SK-N-SH (cell line): Measurements from ENCODE around the gene RTN4RL1. TPM values are rescaled to one million over a fixed set of nuclear protein-coding genes. Genes with fewer than 3 reads are reported as not detected.

Experiments
- CTCF ChIA-PET: fragments of 300-600, 350-600 bp; formaldehyde crosslinking; extraction: SDS; loops from one replicate; lab custom pipeline; 2021; lab: Yijun Ruan, JAX
- POLR2A ChIA-PET: fragments of 350-600 bp; sonication (Branson Sonifier 250); formaldehyde crosslinking; extraction: SDS; loops from one replicate; lab custom pipeline; 2020; ENCODE audit warnings: antibody characterized with exemption, inconsistent platforms; lab: Yijun Ruan, JAX
- DNase-seq: peaks from one replicate; pipeline ENCODE4 v3.0.0; 2012
- H2AFZ ChIP-seq: fragments of 200-600 bp; sonication (generic); 2 replicates; pipeline ENCODE4 v1.8.1; 2016; ENCODE audit warnings: antibody characterized with exemption, mild to moderate bottlenecking, low read depth
- H3F3A ChIP-seq: fragments of 200-600 bp; sonication (generic); replicated peaks from 2 replicates; pipeline ENCODE3; 2016; ENCODE audit warnings: antibody characterized with exemption, mild to moderate bottlenecking; ENCODE audit not compliant: insufficient read depth
- H3K27ac ChIP-seq, 2 experiments: fragments of 200-500 bp in 1 of 2; fragments of 200-600 bp in 1 of 2; sonication (Bioruptor generic) in 1 of 2; sonication (generic), shearing (Covaris generic) in 1 of 2; 2 replicates each; pipeline versions ENCODE4 v1.5.1 to v1.6.1; 2014 to 2016; ENCODE audit warnings: low read depth in 2 of 2, inconsistent platforms in 1 of 2, low read length in 1 of 2, mild to moderate bottlenecking in 1 of 2, mixed read lengths in 1 of 2
- H3K27me3 ChIP-seq: fragments of 200-600 bp; sonication (generic), shearing (Covaris generic); 2 replicates; pipeline ENCODE4 v1.6.1; 2016; ENCODE audit warnings: mixed run types; ENCODE audit not compliant: insufficient read depth
- H3K36me3 ChIP-seq, 2 experiments: fragments of 200-500 bp in 1 of 2; fragments of 200-600 bp in 1 of 2; sonication (Bioruptor generic) in 1 of 2; sonication (generic) in 1 of 2; replicated peaks in 1 of 2; 2 replicates each; pipeline versions ENCODE3 to v1.5.1; 2014 to 2016; ENCODE audit warnings: low read length in 1 of 2, mild to moderate bottlenecking in 1 of 2; ENCODE audit not compliant: insufficient read depth in 2 of 2, control insufficient read depth in 1 of 2
- H3K4me1 ChIP-seq, 2 experiments: fragments of 200-500 bp in 1 of 2; fragments of 200-600 bp in 1 of 2; sonication (Bioruptor generic) in 1 of 2; sonication (generic), shearing (Covaris generic) in 1 of 2; 2 replicates each; pipeline versions ENCODE4 v1.5.1 to v1.6.1; 2014 to 2016; ENCODE audit warnings: low read depth in 1 of 2, low read length in 1 of 2, mixed run types in 1 of 2; ENCODE audit not compliant: insufficient read depth in 2 of 2, control insufficient read depth in 1 of 2
- H3K4me2 ChIP-seq: fragments of 200-600 bp; sonication (generic), shearing (Covaris generic); 2 replicates; pipeline ENCODE4 v1.6.1; 2017; ENCODE audit warnings: mixed run types
- H3K4me3 ChIP-seq, 2 experiments: fragments of 200-500 bp in 1 of 2; fragments of 200-600 bp in 1 of 2; sonication (Bioruptor generic) in 1 of 2; sonication (generic), shearing (Covaris generic) in 1 of 2; 2 replicates each; pipeline versions ENCODE4 v1.5.1 to v1.8.1; 2014 to 2016; ENCODE audit warnings: low read depth in 2 of 2, inconsistent platforms in 1 of 2, low read length in 1 of 2, mild to moderate bottlenecking in 1 of 2, mixed read lengths in 1 of 2, moderate library complexity in 1 of 2
- H3K79me2 ChIP-seq: fragments of 200-600 bp; sonication (generic); 2 replicates; pipeline ENCODE4 v1.8.1; 2017; ENCODE audit warnings: mild to moderate bottlenecking; ENCODE audit not compliant: insufficient read depth
- H3K9ac ChIP-seq: fragments of 200-600 bp; sonication (generic); 2 replicates; pipeline ENCODE4 v1.6.1; 2017; ENCODE audit warnings: mixed run types
- H3K9me2 ChIP-seq: fragments of 200-600 bp; sonication (generic); 2 replicates; pipeline ENCODE4 v1.6.1; 2017; ENCODE audit warnings: mixed run types
- H3K9me3 ChIP-seq: fragments of 200-600 bp; sonication (generic); 2 replicates; pipeline ENCODE4 v1.6.1; 2017; ENCODE audit warnings: mixed run types, mild to moderate bottlenecking, moderate library complexity
- H4K20me1 ChIP-seq: fragments of 200-600 bp; sonication (generic); 2 replicates; pipeline ENCODE4 v1.6.1; 2017; ENCODE audit warnings: mild to moderate bottlenecking, mixed run types; ENCODE audit not compliant: insufficient read depth
- EP300 ChIP-seq, 2 experiments: IDR thresholded peaks; 2 replicates each; pipeline versions ENCODE4 v1.4.0 to v1.6.1; 2012; ENCODE audit warnings: borderline replicate concordance in 1 of 2, low read depth in 1 of 2, low read length in 1 of 2
- FOSL2 ChIP-seq: IDR thresholded peaks from 2 replicates; pipeline ENCODE4 v1.4.0; 2012; ENCODE audit warnings: low read depth, mild to moderate bottlenecking, moderate library complexity, borderline replicate concordance
- FOXJ3 ChIP-seq: sonication (generic); formaldehyde crosslinking; IDR thresholded peaks from 2 replicates; pipeline ENCODE4 v1.5.1; 2020; ENCODE audit warnings: mild to moderate bottlenecking, missing genetic modification reagents
- FOXM1 ChIP-seq: IDR thresholded peaks from 2 replicates; pipeline ENCODE4 v1.4.0; 2012; ENCODE audit warnings: low read depth, mild to moderate bottlenecking
- GABPA ChIP-seq: IDR thresholded peaks from 2 replicates; pipeline ENCODE4 v1.4.0; 2012; ENCODE audit warnings: low read depth, mild to moderate bottlenecking
- GATA2 ChIP-seq: sonication (generic); formaldehyde crosslinking; IDR thresholded peaks from 2 replicates; pipeline ENCODE4 v1.5.0; 2020; ENCODE audit warnings: mild to moderate bottlenecking, missing genetic modification reagents
- IRF3 ChIP-seq: fragments of 150-350 bp; IDR thresholded peaks from 2 replicates; pipeline ENCODE4 v1.6.1; 2016; ENCODE audit warnings: mild to moderate bottlenecking, low read depth, low read length
- NRF1 ChIP-seq: IDR thresholded peaks from 2 replicates; pipeline ENCODE4 v1.6.1; 2012; ENCODE audit warnings: low read depth, mild to moderate bottlenecking, low read length
- POLR2AphosphoS5 ChIP-seq: IDR thresholded peaks from 2 replicates; pipeline ENCODE4 v1.6.1; 2012; ENCODE audit warnings: low read depth, low read length
- RAD21 ChIP-seq: IDR thresholded peaks from 2 replicates; pipeline ENCODE4 v1.6.1; 2012; ENCODE audit warnings: mild to moderate bottlenecking, low read length
- RFX5 ChIP-seq: IDR thresholded peaks from 2 replicates; pipeline ENCODE4 v1.6.1; 2012; ENCODE audit warnings: mild to moderate bottlenecking, improper control_type of control experiment, low read length
- SIN3A ChIP-seq: IDR thresholded peaks from 2 replicates; pipeline ENCODE4 v1.6.1; 2012; ENCODE audit warnings: low read depth, mild to moderate bottlenecking, low read length, moderate library complexity, borderline replicate concordance
- USF1 ChIP-seq: IDR thresholded peaks from 2 replicates; pipeline ENCODE4 v1.4.0; 2012; ENCODE audit warnings: low read depth, borderline replicate concordance
- ZBTB33 ChIP-seq: IDR thresholded peaks from 2 replicates; pipeline ENCODE4 v1.4.0; 2012; ENCODE audit warnings: low read depth, borderline replicate concordance
- WGBS: methylation state at CpG from one replicate; pipeline ENCODE4 v1.1.6; 2017; ENCODE audit warnings: low lambda C conversion rate; 5-methylcytosine and 5-hydroxymethylcytosine counted together
- polyA plus RNA-seq, 3 experiments: library from polyadenylated mRNA; depleted of rRNA; stranded (reverse); fragments of >200 nt; gene quantifications; 2 replicates each; pipeline ENCODE4 v1.2.3, GENCODE V29; 2012

RTN4RL1 gene
- polyA plus RNA-seq (2012; rRNA removed): 0.07 TPM in 1 of 2 replicates, not detected in the other
- 0.01 and 0.03 TPM in 2 replicates for polyA plus RNA-seq (2012; cell fraction: cytosol; rRNA removed)
- 0.02 and 0.04 TPM in 2 replicates for polyA plus RNA-seq (2012; cell fraction: nucleus; rRNA removed)

GRCh38 chr17:2025220-2025621 lies at the start of gene RTN4RL1:
Gene RTN4RL1 (minus strand): TSS chr17:2025334. CDS start chr17:2024865, 469 bp downstream.
- Histone ChIP-seq H3K9ac (no peak within 1 kb of the TSS), H3K4me3 (peak within 1 kb of the TSS; percentile 42 to 52), H4K20me1 (no peaks in the 10 kb centered on the region), H2AFZ (peak within 1 kb of the TSS; percentile 46; the same call in 1 of the 2 replicates), H3K9me3 (no peaks in the 10 kb centered on the region), H3K36me3 (no peaks in the 10 kb centered on the region), H3K27ac (no peak within 1 kb of the TSS), H3K27me3 (peaks cover 26% of the 10 kb centered on the region), H3K4me2 (peak within 1 kb of the TSS; percentile 79), H3F3A (no peaks in the 10 kb centered on the region), H3K79me2 (no peaks in the 10 kb centered on the region), H3K9me2 (no peaks in the 10 kb centered on the region), H3K4me1 (peaks cover 0 to 11% of the 10 kb centered on the region in 2 experiments; a peak in 1 of 4 replicates)
- DNase-seq: peak; percentile 78
- ChIA-PET POLR2A (interaction anchor here (1.5 to 1.7 kb wide), 2 partner anchors 12 to 116 kb away, joined by 3 to 11 read pairs; no protein-coding TSS in a partner anchor), CTCF (interaction anchor here (0.7 to 8.6 kb wide), 35 partner anchors 10 to 356 kb away, joined by 3 to 197 read pairs (median 6); partner anchors contain the start of genes HIC1 and OVCA2)
- TF ChIP-seq GABPA: no peak
- TF ChIP-seq POLR2AphosphoS5: no peak
- TF ChIP-seq ZBTB33: no peak
- TF ChIP-seq FOXJ3: no peak
- TF ChIP-seq RFX5: no peak
- no peak for TF ChIP-seq GATA2 (CRISPR knock-in tag)
- no peak for TF ChIP-seq IRF3
- no peak for TF ChIP-seq NRF1
- no peak for TF ChIP-seq RAD21
- no peak for TF ChIP-seq FOXM1
- no peak for TF ChIP-seq EP300 (IDR thresholded peaks at IDR 0.05; ENCODE audit: borderline replicate concordance in 1 of 2, low read depth in 1 of 2, low read length in 1 of 2)
- TF ChIP-seq FOSL2: no peak
- TF ChIP-seq SIN3A: no peak
- no peak for TF ChIP-seq USF1
- 1% methylated on average over 13 of the region's 47 CpGs for WGBS
